HepG2 (cell line): ENCODE data around the gene MRPL50. TPM values are rescaled to one million over a fixed set of nuclear protein-coding genes. Genes with fewer than 3 reads are reported as not detected.

Source experiments
- BRD4 ChIP-seq: sonication (generic); formaldehyde crosslinking; IDR thresholded peaks from 2 replicates; pipeline ENCODE4 v1.4.0; 2020; ENCODE audit warnings: missing genetic modification reagents
- CC2D1A ChIP-seq: sonication (generic); formaldehyde crosslinking; IDR thresholded peaks from 2 replicates; pipeline ENCODE4 v1.8.1; 2023; ENCODE audit warnings: mild to moderate bottlenecking, missing genetic modification reagents
- ELF3 ChIP-seq: IDR thresholded peaks from 2 replicates; pipeline ENCODE4 v1.6.1; 2016; ENCODE audit warnings: missing genetic modification reagents, missing compliant biosample characterization
- FOXA3 ChIP-seq: IDR thresholded peaks from 2 replicates; pipeline ENCODE4 v1.6.1; 2016; ENCODE audit warnings: missing genetic modification reagents, missing compliant biosample characterization
- FOXK2 ChIP-seq: fragments of 450-650 bp; IDR thresholded peaks from 2 replicates; pipeline ENCODE4 v1.6.1; 2016
- HDAC1 ChIP-seq: sonication (generic); formaldehyde crosslinking; IDR thresholded peaks from 2 replicates; pipeline ENCODE4 v1.5.1; 2020; ENCODE audit warnings: mild to moderate bottlenecking, missing genetic modification reagents
- HOXD1 ChIP-seq: sonication (generic); formaldehyde crosslinking; IDR thresholded peaks from 2 replicates; pipeline ENCODE4 v1.5.0; 2020; ENCODE audit warnings: missing genetic modification reagents
- JUNB ChIP-seq: sonication (generic); formaldehyde crosslinking; IDR thresholded peaks from 2 replicates; pipeline ENCODE4 v1.8.0; 2022; ENCODE audit warnings: missing genetic modification reagents, mild to moderate bottlenecking, borderline replicate concordance
- MAF1 ChIP-seq: sonication (generic); formaldehyde crosslinking; IDR thresholded peaks from 2 replicates; pipeline ENCODE4 v1.5.0; 2020; ENCODE audit warnings: missing genetic modification reagents, borderline replicate concordance
- MATR3 ChIP-seq: sonication (generic); formaldehyde crosslinking; IDR thresholded peaks from 2 replicates; pipeline ENCODE4 v1.4.0; 2020; ENCODE audit warnings: missing genetic modification reagents
- MBNL3 ChIP-seq: fragments of 250-450 bp; sonication (Bioruptor Pico); conservative IDR thresholded peaks from 2 replicates; pipeline ENCODE4 v1.8.0; 2022; ENCODE audit warnings: mild to moderate bottlenecking, inconsistent platforms
- NFKBIZ ChIP-seq: IDR thresholded peaks from 2 replicates; pipeline ENCODE4 v1.6.1; 2018; ENCODE audit warnings: missing genetic modification reagents, missing compliant biosample characterization
- SCMH1 ChIP-seq: sonication (generic); formaldehyde crosslinking; IDR thresholded peaks from 2 replicates; pipeline ENCODE4 v1.9.0; 2021; ENCODE audit warnings: missing genetic modification reagents, mild to moderate bottlenecking, borderline replicate concordance
- SIN3B ChIP-seq: fragments of 150-350 bp; IDR thresholded peaks from 2 replicates; pipeline ENCODE4 v1.6.1; 2014; ENCODE audit warnings: low read length
- STAG1 ChIP-seq: sonication (generic); formaldehyde crosslinking; IDR thresholded peaks from 2 replicates; pipeline ENCODE4 v1.4.0; 2020; ENCODE audit warnings: missing genetic modification reagents
- THYN1 ChIP-seq: sonication (generic); formaldehyde crosslinking; IDR thresholded peaks from 2 replicates; pipeline ENCODE4 v1.8.1; 2023; ENCODE audit warnings: low read depth, mild to moderate bottlenecking, moderate library complexity, missing genetic modification reagents, borderline replicate concordance
- ZNF180 ChIP-seq: sonication (generic); formaldehyde crosslinking; IDR thresholded peaks from 2 replicates; pipeline ENCODE4 v1.4.0; 2020; ENCODE audit warnings: low read depth, missing genetic modification reagents, borderline replicate concordance
- ZNF235 ChIP-seq: sonication (generic); formaldehyde crosslinking; IDR thresholded peaks from 2 replicates; pipeline ENCODE4 v1.8.1; 2023; ENCODE audit warnings: mild to moderate bottlenecking, missing genetic modification reagents, borderline replicate concordance
- ZNF251 ChIP-seq: sonication (generic); formaldehyde crosslinking; IDR thresholded peaks from 2 replicates; pipeline ENCODE4 v1.9.0; 2021; ENCODE audit warnings: mild to moderate bottlenecking, missing genetic modification reagents
- ZNF572 ChIP-seq: sonication (generic); formaldehyde crosslinking; IDR thresholded peaks from 2 replicates; pipeline ENCODE4 v1.5.1; 2020; ENCODE audit warnings: mild to moderate bottlenecking, missing genetic modification reagents
- polyA plus RNA-seq, 8 experiments: library from polyadenylated mRNA; depleted of rRNA in 3 of 8; stranded (reverse) in 7 of 8; unstranded in 1 of 8; fragments of >200 nt; fragmentation: Illumina TruSeq in 4 of 8; extraction: Trizol in 4 of 8; gene quantifications; 2 replicates each; pipeline versions ENCODE4 v1.2.1 to v1.2.3, GENCODE V29; 2011 to 2016; ENCODE audit warnings: low read depth in 4 of 8, missing spikeins in 1 of 8, mixed read lengths in 1 of 8; ENCODE audit not compliant: insufficient read depth in 1 of 8
- total RNA-seq, 5 experiments: library from RNA; depleted of rRNA; stranded (reverse); fragments of >200 nt; fragmentation: Illumina TruSeq; extraction: Trizol; gene quantifications; 2 replicates each; pipeline ENCODE4 v1.2.3, GENCODE V29; 2016; ENCODE audit warnings: low read depth in 1 of 5
- TF ChIP-seq, protein P1 (sequence below), 2 experiments: sonication (generic) in 1 of 2; formaldehyde crosslinking in 1 of 2; IDR thresholded peaks; 2 replicates each; pipeline versions ENCODE4 v1.5.1 to v1.6.1; 2011 to 2020; ENCODE audit warnings: borderline replicate concordance in 1 of 2, low read depth in 1 of 2, low read length in 1 of 2, mild to moderate bottlenecking in 1 of 2, missing genetic modification reagents in 1 of 2, moderate library complexity in 1 of 2
- TF ChIP-seq, protein P2 (sequence below): sonication (generic); formaldehyde crosslinking; IDR thresholded peaks from 2 replicates; pipeline ENCODE4 v1.4.0; 2020; ENCODE audit warnings: missing genetic modification reagents, mild to moderate bottlenecking, borderline replicate concordance
- TF ChIP-seq, protein P3 (sequence below): sonication (generic); formaldehyde crosslinking; IDR thresholded peaks from 2 replicates; pipeline ENCODE4 v1.4.0; 2020; ENCODE audit warnings: missing genetic modification reagents, borderline replicate concordance

MRPL50 gene
- total and polyA plus RNA-seq, 2 of the 13 experiments (the other 11 are each of a cell fraction or from before 2014, with no cell fraction given) = 37.1 to 70.0 TPM

DNA sequence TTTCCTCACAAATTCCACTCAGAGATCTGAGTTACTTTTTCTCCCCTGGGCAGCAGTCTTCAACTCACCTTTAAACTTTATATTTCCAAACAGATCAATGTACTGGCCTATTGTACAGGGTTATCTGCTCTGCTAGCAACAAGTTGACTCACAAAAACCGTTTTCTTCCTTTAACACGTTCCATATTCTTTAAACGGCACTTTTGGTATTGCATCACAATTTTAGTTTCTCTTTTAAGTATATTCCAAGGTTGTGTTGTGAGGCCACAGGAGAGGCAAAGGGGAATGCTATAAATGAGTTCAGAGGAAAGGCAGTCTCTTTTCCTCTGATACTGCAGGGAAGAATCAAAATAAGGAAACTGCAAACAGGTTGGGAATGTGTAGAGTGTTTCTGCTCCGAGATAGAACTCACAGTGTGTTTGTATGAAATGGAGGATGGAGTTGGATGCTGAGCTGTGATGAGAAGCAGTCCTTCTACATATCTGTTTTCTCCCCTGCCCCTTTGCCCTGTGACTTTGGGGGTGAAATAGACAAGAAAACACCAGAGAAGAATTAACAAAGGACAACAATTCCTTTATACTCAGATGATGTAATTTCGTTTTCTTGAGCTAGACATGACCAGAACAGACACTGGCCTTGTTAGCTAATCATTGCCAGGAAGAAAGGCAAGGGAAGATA, 47.1 kb upstream of the MRPL50 start (continued):
- TF ChIP-seq, protein P1, sequence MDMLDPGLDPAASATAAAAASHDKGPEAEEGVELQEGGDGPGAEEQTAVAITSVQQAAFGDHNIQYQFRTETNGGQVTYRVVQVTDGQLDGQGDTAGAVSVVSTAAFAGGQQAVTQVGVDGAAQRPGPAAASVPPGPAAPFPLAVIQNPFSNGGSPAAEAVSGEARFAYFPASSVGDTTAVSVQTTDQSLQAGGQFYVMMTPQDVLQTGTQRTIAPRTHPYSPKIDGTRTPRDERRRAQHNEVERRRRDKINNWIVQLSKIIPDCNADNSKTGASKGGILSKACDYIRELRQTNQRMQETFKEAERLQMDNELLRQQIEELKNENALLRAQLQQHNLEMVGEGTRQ (IDR thresholded peaks at IDR 0.05; ENCODE audit: low read depth, low read length) = no peak
- TF ChIP-seq, protein P1 (CRISPR knock-in tag; IDR thresholded peaks at IDR 0.05; ENCODE audit: borderline replicate concordance) = no peak
- no peak for TF ChIP-seq CC2D1A (CRISPR knock-in tag)
- no peak for TF ChIP-seq ZNF180 (CRISPR knock-in tag)
- no peak for TF ChIP-seq MAF1 (CRISPR knock-in tag)
- no peak for TF ChIP-seq THYN1 (CRISPR knock-in tag)
- no peak for TF ChIP-seq HOXD1 (CRISPR knock-in tag)
- peak; percentile 84 for TF ChIP-seq HDAC1 (CRISPR knock-in tag)
- peak; percentile 35 for TF ChIP-seq FOXA3 (CRISPR knock-in tag)
- TF ChIP-seq, protein P2, sequence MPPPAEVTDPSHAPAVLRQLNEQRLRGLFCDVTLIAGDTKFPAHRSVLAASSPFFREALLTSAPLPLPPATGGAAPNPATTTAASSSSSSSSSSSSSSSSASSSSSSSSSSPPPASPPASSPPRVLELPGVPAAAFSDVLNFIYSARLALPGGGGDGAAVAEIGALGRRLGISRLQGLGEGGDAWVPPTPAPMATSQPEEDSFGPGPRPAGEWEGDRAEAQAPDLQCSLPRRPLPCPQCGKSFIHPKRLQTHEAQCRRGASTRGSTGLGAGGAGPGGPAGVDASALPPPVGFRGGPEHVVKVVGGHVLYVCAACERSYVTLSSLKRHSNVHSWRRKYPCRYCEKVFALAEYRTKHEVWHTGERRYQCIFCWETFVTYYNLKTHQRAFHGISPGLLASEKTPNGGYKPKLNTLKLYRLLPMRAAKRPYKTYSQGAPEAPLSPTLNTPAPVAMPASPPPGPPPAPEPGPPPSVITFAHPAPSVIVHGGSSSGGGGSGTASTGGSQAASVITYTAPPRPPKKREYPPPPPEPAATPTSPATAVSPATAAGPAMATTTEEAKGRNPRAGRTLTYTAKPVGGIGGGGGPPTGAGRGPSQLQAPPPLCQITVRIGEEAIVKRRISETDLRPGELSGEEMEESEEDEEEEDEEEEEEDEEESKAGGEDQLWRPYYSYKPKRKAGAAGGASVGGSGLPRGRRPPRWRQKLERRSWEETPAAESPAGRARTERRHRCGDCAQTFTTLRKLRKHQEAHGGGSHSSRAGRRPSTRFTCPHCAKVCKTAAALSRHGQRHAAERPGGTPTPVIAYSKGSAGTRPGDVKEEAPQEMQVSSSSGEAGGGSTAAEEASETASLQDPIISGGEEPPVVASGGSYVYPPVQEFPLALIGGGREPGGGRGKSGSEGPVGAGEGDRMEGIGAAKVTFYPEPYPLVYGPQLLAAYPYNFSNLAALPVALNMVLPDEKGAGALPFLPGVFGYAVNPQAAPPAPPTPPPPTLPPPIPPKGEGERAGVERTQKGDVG = no peak
- TF ChIP-seq ZNF251 (CRISPR knock-in tag) = no peak
- no peak; the same call in 1 of the 2 replicates for TF ChIP-seq BRD4
- TF ChIP-seq ELF3 (CRISPR knock-in tag) = peak; percentile 65; the same call in 1 of the 2 replicates
- TF ChIP-seq JUNB (CRISPR knock-in tag) = no peak
- no peak for TF ChIP-seq MATR3 (CRISPR knock-in tag)
- TF ChIP-seq, protein P3, sequence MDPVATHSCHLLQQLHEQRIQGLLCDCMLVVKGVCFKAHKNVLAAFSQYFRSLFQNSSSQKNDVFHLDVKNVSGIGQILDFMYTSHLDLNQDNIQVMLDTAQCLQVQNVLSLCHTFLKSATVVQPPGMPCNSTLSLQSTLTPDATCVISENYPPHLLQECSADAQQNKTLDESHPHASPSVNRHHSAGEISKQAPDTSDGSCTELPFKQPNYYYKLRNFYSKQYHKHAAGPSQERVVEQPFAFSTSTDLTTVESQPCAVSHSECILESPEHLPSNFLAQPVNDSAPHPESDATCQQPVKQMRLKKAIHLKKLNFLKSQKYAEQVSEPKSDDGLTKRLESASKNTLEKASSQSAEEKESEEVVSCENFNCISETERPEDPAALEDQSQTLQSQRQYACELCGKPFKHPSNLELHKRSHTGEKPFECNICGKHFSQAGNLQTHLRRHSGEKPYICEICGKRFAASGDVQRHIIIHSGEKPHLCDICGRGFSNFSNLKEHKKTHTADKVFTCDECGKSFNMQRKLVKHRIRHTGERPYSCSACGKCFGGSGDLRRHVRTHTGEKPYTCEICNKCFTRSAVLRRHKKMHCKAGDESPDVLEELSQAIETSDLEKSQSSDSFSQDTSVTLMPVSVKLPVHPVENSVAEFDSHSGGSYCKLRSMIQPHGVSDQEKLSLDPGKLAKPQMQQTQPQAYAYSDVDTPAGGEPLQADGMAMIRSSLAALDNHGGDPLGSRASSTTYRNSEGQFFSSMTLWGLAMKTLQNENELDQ (CRISPR knock-in tag) = no peak
- TF ChIP-seq FOXK2 = no peak
- TF ChIP-seq STAG1 (CRISPR knock-in tag) = 0 out of 2 replicates have a peak, but pooled peaks have one; percentile 2
- no peak for TF ChIP-seq ZNF572 (CRISPR knock-in tag)
- no peak for TF ChIP-seq MBNL3
- TF ChIP-seq SIN3B = no peak
- no peak for TF ChIP-seq ZNF235 (CRISPR knock-in tag)
- TF ChIP-seq NFKBIZ (CRISPR knock-in tag) = 0 out of 2 replicates have a peak, but pooled peaks have one; percentile 57
- TF ChIP-seq SCMH1 (CRISPR knock-in tag) = no peak
